Melanocyte of skin (primary cell): Measurements from ENCODE around the gene SLC16A14. TPM values are rescaled to one million over a fixed set of nuclear protein-coding genes. Genes with fewer than 3 reads are reported as not detected.

Experiments used
- small RNA-seq, 2 donors: library from RNA; depleted of rRNA; stranded (forward); fragments of <200 nt; gene quantifications; one replicate each; pipeline ENCODE3, GENCODE V24; 2012
- total RNA-seq, 2 donors: library from RNA; depleted of rRNA; stranded (reverse); fragments of >200 nt; gene quantifications; 2 replicates each; pipeline ENCODE4 v1.2.3, GENCODE V29; 2012

The SLC16A14 gene
- under 1 TPM in 1 of 2 donors, not detected in 1; under 0.01 TPM for total RNA-seq

GRCh38 chr2:230068651-230069055, at the start of gene SLC16A14:
SLC16A14 (minus strand) TSS chr2:230068924; CDS start chr2:230059352, 9,572 bp downstream.

Small RNA genes lying within 50 kb of the gene (small RNA-seq; reads per million reads assigned to genes)
- gene RNY4P19: 0 to 0.12 reads per million in 2 donors

Other genes starting within 250 kb of the SLC16A14 start
- 100 to 1,000 TPM; 189 to 235 TPM for gene TRIP12, start 146.9 kb downstream of the SLC16A14 start, total RNA-seq
- gene FBXO36, start 146.4 kb downstream of the SLC16A14 start, total RNA-seq: 1 to 10 TPM; 3.0 to 4.1 TPM
- gene SP110, start 151.1 kb upstream of the SLC16A14 start, total RNA-seq: 100 to 1,000 TPM; 110 to 112 TPM
- 1 to 10 TPM in 1 of 2 donors, not detected in 1; 2.7 TPM for gene SP140, start 156.8 kb upstream of the SLC16A14 start, total RNA-seq